H1 (cell line): Measurements from ENCODE around the gene HS6ST2. TPM values are rescaled to one million over a fixed set of nuclear protein-coding genes. Genes with fewer than 3 reads are reported as not detected.

Experiments
- CTCF ChIA-PET: fragments of 300-600 bp; sonication (Branson Sonifier 250); formaldehyde crosslinking; loops from one replicate; lab custom pipeline; 2021; ENCODE audit not compliant: partially characterized antibody; lab: Charles Lee
- POLR2A ChIA-PET: fragments of 300-600 bp; sonication (Branson Sonifier 250); formaldehyde crosslinking; loops from one replicate; lab custom pipeline; 2021; ENCODE audit warnings: inconsistent platforms; ENCODE audit not compliant: partially characterized antibody; lab: Charles Lee
- DNase-seq, 2 experiments: peaks; one replicate each; pipeline versions ENCODE4 v3.0.0 to v3.0.0-alpha.2; 2010 to 2022; ENCODE audit warnings: low spot score in 2 of 2, low read depth in 1 of 2, mixed read lengths in 1 of 2
- FAIRE-seq: peaks from 2 replicates; lab custom pipeline; 2011; peaks lifted over from hg19 to GRCh38; lab: Jason Lieb, UNC
- H2AFZ ChIP-seq: 2 replicates; pipeline ENCODE4 v1.8.1; 2012; ENCODE audit warnings: low read length, inconsistent platforms
- H2AK5ac ChIP-seq: 2 replicates; pipeline ENCODE4 v1.6.1; 2013; ENCODE audit warnings: low read depth, low read length
- H2BK120ac ChIP-seq: replicated peaks from 2 replicates; pipeline ENCODE3; 2013; ENCODE audit warnings: low read depth, low read length, inconsistent platforms
- H2BK12ac ChIP-seq: 2 replicates; pipeline ENCODE4 v1.6.1; 2013; ENCODE audit warnings: low read depth, low read length
- H2BK15ac ChIP-seq: 2 replicates; pipeline ENCODE4 v1.6.1; 2013; ENCODE audit warnings: low read length
- H2BK20ac ChIP-seq: 2 replicates; pipeline ENCODE4 v1.6.1; 2013; ENCODE audit warnings: low read length
- H2BK5ac ChIP-seq: 2 replicates; pipeline ENCODE4 v1.6.1; 2013; ENCODE audit warnings: low read depth, low read length
- H3K14ac ChIP-seq: 2 replicates; pipeline ENCODE4 v1.6.1; 2013; ENCODE audit warnings: inconsistent platforms; ENCODE audit not compliant: insufficient read length
- H3K18ac ChIP-seq: 2 replicates; pipeline ENCODE4 v1.6.1; 2013; ENCODE audit warnings: low read length; ENCODE audit errors: extremely low read depth
- H3K23ac ChIP-seq: 2 replicates; pipeline ENCODE4 v1.6.1; 2013; ENCODE audit warnings: inconsistent platforms; ENCODE audit not compliant: insufficient read length
- H3K23me2 ChIP-seq: 2 replicates; pipeline ENCODE4 v1.6.1; 2013; ENCODE audit warnings: low read depth, low read length
- H3K27ac ChIP-seq: 2 replicates; pipeline ENCODE4 v1.6.1; 2011; ENCODE audit warnings: low read depth, low read length, inconsistent platforms
- H3K27me3 ChIP-seq, 4 experiments: replicated peaks in 1 of 4; 1 replicate in 1 of 4; 2 replicates in 3 of 4; pipeline versions ENCODE4 v1.6.1 to v1.8.1; 2011 to 2013; ENCODE audit warnings: low read length in 3 of 4, mild to moderate bottlenecking in 3 of 4, inconsistent platforms in 2 of 4, mixed read lengths in 2 of 4, moderate library complexity in 1 of 4; ENCODE audit not compliant: control insufficient read depth in 3 of 4, insufficient read depth in 3 of 4; ENCODE audit errors: extremely low read depth in 1 of 4
- H3K36me3 ChIP-seq, 4 experiments: 2 replicates each; pipeline versions ENCODE4 v1.6.1 to v1.8.1; 2011 to 2013; ENCODE audit warnings: mild to moderate bottlenecking in 4 of 4, low read length in 3 of 4, moderate library complexity in 2 of 4, control low read depth in 1 of 4, inconsistent platforms in 1 of 4; ENCODE audit not compliant: insufficient read depth in 4 of 4, control insufficient read depth in 2 of 4
- H3K4ac ChIP-seq: replicated peaks from 2 replicates; pipeline ENCODE3; 2013; ENCODE audit warnings: low read length, low read depth, mixed read lengths, inconsistent platforms; ENCODE audit not compliant: insufficient read length
- H3K4me1 ChIP-seq, 4 experiments: replicated peaks in 1 of 4; 1 replicate in 1 of 4; 2 replicates in 3 of 4; pipeline versions ENCODE4 v1.6.1 to v1.8.1; 2011 to 2013; ENCODE audit warnings: low read length in 3 of 4, inconsistent platforms in 2 of 4, mixed read lengths in 1 of 4; ENCODE audit not compliant: insufficient read depth in 4 of 4, control insufficient read depth in 3 of 4
- H3K4me2 ChIP-seq, 2 experiments: 2 replicates each; pipeline versions ENCODE4 v1.6.1 to v1.8.1; 2011 to 2013; ENCODE audit warnings: low read depth in 2 of 2, low read length in 2 of 2, control low read depth in 1 of 2, inconsistent platforms in 1 of 2, mild to moderate bottlenecking in 1 of 2; ENCODE audit not compliant: insufficient read depth in 1 of 2
- H3K4me3 ChIP-seq, 4 experiments: fragments of 200-600, 300-600 bp in 1 of 4; sonication (generic), shearing (Covaris generic), sonication (Bioruptor Twin) in 1 of 4; 2 replicates each; pipeline versions ENCODE4 v1.5.1 to v1.8.1; 2011 to 2016; ENCODE audit warnings: low read length in 4 of 4, low read depth in 3 of 4, control low read depth in 2 of 4, inconsistent platforms in 2 of 4, mild to moderate bottlenecking in 2 of 4, mixed read lengths in 1 of 4, moderate library complexity in 1 of 4; ENCODE audit not compliant: insufficient read depth in 2 of 4; ENCODE audit errors: extremely low read depth in 1 of 4
- H3K56ac ChIP-seq: replicated peaks from 2 replicates; pipeline ENCODE3; 2013; ENCODE audit warnings: low read depth, mild to moderate bottlenecking, mixed read lengths, low read length, inconsistent platforms; ENCODE audit not compliant: insufficient read length
- H3K79me1 ChIP-seq: 2 replicates; pipeline ENCODE4 v1.6.1; 2013; ENCODE audit warnings: low read depth, low read length, control low read depth
- H3K79me2 ChIP-seq, 2 experiments: 2 replicates each; pipeline versions ENCODE4 v1.6.1 to v1.8.1; 2012 to 2013; ENCODE audit warnings: low read length in 2 of 2, mild to moderate bottlenecking in 2 of 2, inconsistent platforms in 1 of 2; ENCODE audit not compliant: insufficient read depth in 2 of 2, control insufficient read depth in 1 of 2
- H3K9ac ChIP-seq, 4 experiments: replicated peaks in 1 of 4; 1 replicate in 1 of 4; 2 replicates in 3 of 4; pipeline versions ENCODE4 v1.6.1 to v1.8.1; 2011 to 2013; ENCODE audit warnings: low read depth in 3 of 4, low read length in 3 of 4, control low read depth in 2 of 4, mild to moderate bottlenecking in 2 of 4, moderate library complexity in 2 of 4, inconsistent platforms in 1 of 4; ENCODE audit errors: extremely low read depth in 1 of 4
- H3K9me3 ChIP-seq, 2 experiments: 2 replicates each; pipeline versions ENCODE4 v1.6.1 to v1.8.1; 2012 to 2013; ENCODE audit warnings: mild to moderate bottlenecking in 2 of 2, moderate library complexity in 2 of 2, control low read depth in 1 of 2, inconsistent platforms in 1 of 2, low read depth in 1 of 2, low read length in 1 of 2, mixed read lengths in 1 of 2; ENCODE audit not compliant: insufficient read depth in 2 of 2
- H4K20me1 ChIP-seq, 2 experiments: replicated peaks in 1 of 2; 2 replicates each; pipeline versions ENCODE3 to v1.8.1; 2011 to 2013; ENCODE audit warnings: inconsistent platforms in 2 of 2, low read length in 2 of 2, mild to moderate bottlenecking in 1 of 2; ENCODE audit not compliant: insufficient read depth in 2 of 2, control insufficient read depth in 1 of 2
- H4K5ac ChIP-seq: 2 replicates; pipeline ENCODE4 v1.6.1; 2013; ENCODE audit warnings: low read length, low read depth, mixed read lengths, inconsistent platforms; ENCODE audit not compliant: insufficient read length
- H4K8ac ChIP-seq: 2 replicates; pipeline ENCODE4 v1.8.0; 2013; ENCODE audit warnings: mild to moderate bottlenecking, moderate library complexity, low read length, inconsistent platforms; ENCODE audit not compliant: insufficient read depth; ENCODE audit errors: extremely low read depth
- H4K91ac ChIP-seq: replicated peaks from 2 replicates; pipeline ENCODE3; 2013; ENCODE audit warnings: low read length, mixed read lengths, inconsistent platforms; ENCODE audit not compliant: insufficient read length
- ASH2L ChIP-seq: fragments of 200-600, 300-600 bp; sonication (generic); IDR thresholded peaks from one replicate; pipeline ENCODE4 v1.7.1; 2017; ENCODE audit warnings: low read length
- ATF3 ChIP-seq: IDR thresholded peaks from 2 replicates; pipeline ENCODE4 v1.6.1; 2011; ENCODE audit warnings: low read depth, mild to moderate bottlenecking, low read length; ENCODE audit not compliant: insufficient read depth
- GABPA ChIP-seq: IDR thresholded peaks from 2 replicates; pipeline ENCODE4 v1.6.1; 2011; ENCODE audit warnings: mild to moderate bottlenecking, low read length, moderate library complexity, borderline replicate concordance; ENCODE audit not compliant: insufficient read depth
- NANOG ChIP-seq: IDR thresholded peaks from 2 replicates; pipeline ENCODE4 v1.6.1; 2011; ENCODE audit warnings: low read length, low read depth, mild to moderate bottlenecking, inconsistent platforms; ENCODE audit not compliant: insufficient read depth, poor library complexity, severe bottlenecking
- NRF1 ChIP-seq: IDR thresholded peaks from 2 replicates; pipeline ENCODE4 v1.6.1; 2011; ENCODE audit warnings: mild to moderate bottlenecking, low read depth, low read length, improper control_type of control experiment
- RAD21 ChIP-seq, 2 experiments: IDR thresholded peaks in 1 of 2; conservative IDR thresholded peaks in 1 of 2; 2 replicates each; pipeline ENCODE4 v1.6.1; 2011; ENCODE audit warnings: low read depth in 2 of 2, low read length in 2 of 2, improper control_type of control experiment in 1 of 2, inconsistent platforms in 1 of 2, mild to moderate bottlenecking in 1 of 2, moderate library complexity in 1 of 2
- SAP30 ChIP-seq: fragments of 300-600 bp; sonication (generic); IDR thresholded peaks from 2 replicates; pipeline ENCODE4 v1.7.1; 2012; ENCODE audit warnings: low read length, moderate library complexity, mild to moderate bottlenecking, inconsistent platforms; ENCODE audit not compliant: insufficient read depth, insufficient replicate concordance
- SIRT6 ChIP-seq: IDR thresholded peaks from one replicate; pipeline ENCODE4 v1.7.1; 2012; ENCODE audit warnings: low read length, inconsistent platforms
- TAF1 ChIP-seq: IDR thresholded peaks from 2 replicates; pipeline ENCODE4 v1.6.1; 2011; ENCODE audit warnings: mild to moderate bottlenecking, low read depth, low read length
- USF2 ChIP-seq: IDR thresholded peaks from 2 replicates; pipeline ENCODE4 v1.6.1; 2011; ENCODE audit warnings: low read length, improper control_type of control experiment
- WGBS, 2 experiments: shearing (Covaris generic) in 1 of 2; methylation state at CpG; one replicate each; pipeline versions ENCODE4 v1.1.6 to v1.1.7; 2013 to 2015; ENCODE audit warnings: low lambda C conversion rate in 2 of 2, mixed read lengths in 2 of 2, inconsistent platforms in 1 of 2, low coverage in 1 of 2, missing lambda C conversion rate in 1 of 2; ENCODE audit not compliant: insufficient replicate concordance in 2 of 2, insufficient coverage in 1 of 2, insufficient read length in 1 of 2; ENCODE audit errors: extremely low coverage in 1 of 2, missing lambda C conversion rate in 1 of 2; 5-methylcytosine and 5-hydroxymethylcytosine counted together
- polyA plus RNA-seq, 7 experiments: library from polyadenylated mRNA; depleted of rRNA in 3 of 7; stranded (reverse) in 5 of 7; unstranded in 2 of 7; fragments of >200 nt in 5 of 7; fragments of 200-250 nt in 2 of 7; gene quantifications; 1 replicate in 5 of 7; 2 replicates in 1 of 7; 4 replicates in 1 of 7; pipeline versions ENCODE4 v1.2.1 to v1.2.3, GENCODE V29; 2011 to 2013; ENCODE audit warnings: missing spikeins in 2 of 7, mixed read lengths in 2 of 7
- total RNA-seq: library from RNA; stranded (reverse); fragmentation: NEBNext Ultra II Directional; extraction: Animal tissue kit (Norgen Biotek cat#: 25700); gene quantifications from 2 replicates; pipeline ENCODE4 v1.2.1, GENCODE V29; 2021

HS6ST2 gene
- total and polyA plus RNA-seq, 2 of the 8 experiments (the other 6 are each of a cell fraction or from before 2014, with no cell fraction given), result 3.9 TPM

GRCh38 chrX:132631579-132632232 lies 326.7 kb downstream of the HS6ST2 start:
- Histone ChIP-seq H2AK5ac (no peak overlapping the region), H3K4me2 (no peak overlapping the region), H3K18ac (no peak overlapping the region), H3K9ac (no peak overlapping the region), H2AFZ (no peak overlapping the region), H4K91ac (no peak overlapping the region), H3K9me3 (no peaks in the 10 kb centered on the region), H3K14ac (no peak overlapping the region), H2BK5ac (no peak overlapping the region), H3K23me2 (no peaks in the 10 kb centered on the region), H2BK120ac (no peak overlapping the region), H3K36me3 (no peaks in the 10 kb centered on the region), H4K5ac (no peak overlapping the region), H3K4me3 (no peak overlapping the region), H3K27ac (no peak overlapping the region), H4K8ac (no peak overlapping the region), H2BK15ac (no peak overlapping the region), H2BK12ac (no peak overlapping the region), H4K20me1 (no peaks in the 10 kb centered on the region), H3K79me2 (no peaks in the 10 kb centered on the region), H3K4me1 (no peaks in the 10 kb centered on the region), H3K23ac (no peak overlapping the region), H3K27me3 (no peaks in the 10 kb centered on the region), H2BK20ac (no peak overlapping the region), H3K79me1 (no peaks in the 10 kb centered on the region), H3K56ac (no peak overlapping the region), H3K4ac (no peak overlapping the region)
- ChIA-PET POLR2A (no interaction called here), CTCF (interaction anchor here (0.7 to 1.6 kb wide), 10 partner anchors 9 to 405 kb away, joined by 3 to 19 read pairs (median 4); no protein-coding TSS in a partner anchor)
- no peak for DNase-seq
- WGBS, 2 experiments, result 93% methylated on average over 3 of the region's 3 CpGs; no CpG with 5 or more reads in 1 of the 2 experiments
- FAIRE-seq, result peak; percentile 72
- TF ChIP-seq ATF3, result no peak
- no peak for TF ChIP-seq NANOG
- TF ChIP-seq USF2, result no peak
- TF ChIP-seq NRF1, result no peak
- no peak for TF ChIP-seq GABPA
- peak; percentile 55 to 58 for TF ChIP-seq RAD21 (IDR thresholded peaks at IDR 0.05 in 1 of 2, conservative IDR thresholded peaks at IDR 0.05 in 1 of 2; ENCODE audit: low read depth in 2 of 2, low read length in 2 of 2)
- no peak for TF ChIP-seq SIRT6
- TF ChIP-seq ASH2L, result no peak
- TF ChIP-seq SAP30, result no peak
- TF ChIP-seq TAF1, result no peak
